IMR-90 (cell line): ENCODE measurements around the gene LPAR2. TPM values are rescaled to one million over a fixed set of nuclear protein-coding genes. Genes with fewer than 3 reads are reported as not detected.

Source experiments
- ATAC-seq: fragments of 200-7000 bp; cut with Tn5 transposase; 2 replicates; pipeline ENCODE4 v1.9.1; 2020; ENCODE audit warnings: low read depth, mild to moderate bottlenecking, moderate library complexity
- BruUV-seq: library from RNA; stranded (reverse); fragments of 400-500 nt; replicated peaks from 2 replicates; lab custom pipeline; 2021; lab: Mats Ljungman, UMichigan
- CTCF ChIA-PET: fragments of 300-600 bp; formaldehyde crosslinking; extraction: SDS; loops from one replicate; lab custom pipeline; 2021; ENCODE audit warnings: antibody characterized with exemption; lab: Yijun Ruan, JAX
- POLR2A ChIA-PET: fragments of 300-600 bp; sonication (Branson Sonifier 250); formaldehyde crosslinking; loops from one replicate; lab custom pipeline; 2022; ENCODE audit warnings: antibody characterized with exemption; ENCODE audit not compliant: unreplicated experiment; lab: Charles Lee
- DNase-seq: peaks from one replicate; pipeline ENCODE4 v3.0.0; 2013
- H2AFZ ChIP-seq: replicated peaks from 2 replicates; pipeline ENCODE3; 2013; ENCODE audit warnings: low read length, mild to moderate bottlenecking; ENCODE audit not compliant: poor library complexity
- H2AK5ac ChIP-seq: 2 replicates; pipeline ENCODE4 v1.6.1; 2013; ENCODE audit warnings: low read depth, low read length, inconsistent platforms
- H2AK9ac ChIP-seq: replicated peaks from 2 replicates; pipeline ENCODE3; 2013; ENCODE audit warnings: mild to moderate bottlenecking, low read depth, low read length, moderate library complexity; ENCODE audit not compliant: poor library complexity
- H2BK120ac ChIP-seq: 2 replicates; pipeline ENCODE4 v1.6.1; 2013; ENCODE audit warnings: low read depth, low read length, inconsistent platforms
- H2BK15ac ChIP-seq: 3 replicates; pipeline ENCODE4 v1.6.1; 2013; ENCODE audit warnings: low read depth, low read length, inconsistent platforms
- H2BK20ac ChIP-seq: 2 replicates; pipeline ENCODE4 v1.6.1; 2013; ENCODE audit warnings: low read depth, mild to moderate bottlenecking, inconsistent platforms, low read length, moderate library complexity
- H2BK5ac ChIP-seq: 2 replicates; pipeline ENCODE4 v1.6.1; 2013; ENCODE audit warnings: mild to moderate bottlenecking, low read depth, low read length, inconsistent platforms; ENCODE audit not compliant: poor library complexity, severe bottlenecking
- H3K14ac ChIP-seq: replicated peaks from 2 replicates; pipeline ENCODE4 v1.6.1; 2013; ENCODE audit warnings: low read depth, low read length, inconsistent platforms
- H3K18ac ChIP-seq: 2 replicates; pipeline ENCODE4 v1.6.1; 2013; ENCODE audit warnings: low read depth, low read length, control low read depth
- H3K23ac ChIP-seq: 2 replicates; pipeline ENCODE4 v1.6.1; 2013; ENCODE audit warnings: low read depth, low read length, inconsistent platforms
- H3K27ac ChIP-seq: 2 replicates; pipeline ENCODE4 v1.5.1; 2013; ENCODE audit warnings: mild to moderate bottlenecking, control low read depth, low read length; ENCODE audit not compliant: insufficient read depth
- H3K27me3 ChIP-seq: 2 replicates; pipeline ENCODE4 v1.6.1; 2013; ENCODE audit warnings: low read length; ENCODE audit not compliant: control insufficient read depth, insufficient read depth
- H3K36me3 ChIP-seq: 2 replicates; pipeline ENCODE4 v1.6.1; 2013; ENCODE audit warnings: low read length, mixed read lengths; ENCODE audit not compliant: control insufficient read depth, insufficient read depth
- H3K4ac ChIP-seq: 2 replicates; pipeline ENCODE4 v1.6.1; 2013; ENCODE audit warnings: low read depth, low read length, inconsistent platforms
- H3K4me1 ChIP-seq: 2 replicates; pipeline ENCODE4 v1.6.1; 2013; ENCODE audit warnings: low read length, mixed read lengths; ENCODE audit not compliant: control insufficient read depth, insufficient read depth
- H3K4me2 ChIP-seq: 2 replicates; pipeline ENCODE4 v1.6.1; 2013; ENCODE audit warnings: low read depth, mild to moderate bottlenecking, control low read depth, low read length, moderate library complexity
- H3K4me3 ChIP-seq: 2 replicates; pipeline ENCODE4 v1.5.1; 2013; ENCODE audit warnings: low read depth, mild to moderate bottlenecking, control low read depth, low read length, moderate library complexity; ENCODE audit not compliant: insufficient read depth
- H3K56ac ChIP-seq: 2 replicates; pipeline ENCODE4 v1.6.1; 2013; ENCODE audit warnings: low read length, inconsistent platforms; ENCODE audit not compliant: insufficient read depth; ENCODE audit errors: extremely low read depth
- H3K79me1 ChIP-seq, 2 experiments: 2 replicates each; pipeline ENCODE4 v1.6.1; 2013; ENCODE audit warnings: low read length in 2 of 2, inconsistent platforms in 1 of 2, low read depth in 1 of 2
- H3K9ac ChIP-seq: 2 replicates; pipeline ENCODE4 v1.6.1; 2013; ENCODE audit warnings: low read depth, low read length, control low read depth
- H3K9me1 ChIP-seq: 2 replicates; pipeline ENCODE4 v1.6.1; 2013; ENCODE audit warnings: low read length, inconsistent platforms; ENCODE audit not compliant: insufficient read depth
- H3K9me3 ChIP-seq: 2 replicates; pipeline ENCODE4 v1.6.1; 2013; ENCODE audit warnings: low read length; ENCODE audit not compliant: control insufficient read depth, insufficient read depth
- H4K20me1 ChIP-seq: 2 replicates; pipeline ENCODE4 v1.6.1; 2013; ENCODE audit warnings: low read length, inconsistent platforms; ENCODE audit not compliant: insufficient read depth
- H4K5ac ChIP-seq: 2 replicates; pipeline ENCODE4 v1.6.1; 2013; ENCODE audit warnings: mild to moderate bottlenecking, low read depth, low read length, control low read depth
- H4K8ac ChIP-seq, 2 experiments: 2 replicates each; pipeline ENCODE4 v1.6.1; 2013; ENCODE audit warnings: low read depth in 2 of 2, low read length in 2 of 2, control low read depth in 1 of 2, inconsistent platforms in 1 of 2
- H4K91ac ChIP-seq: 2 replicates; pipeline ENCODE4 v1.6.1; 2013; ENCODE audit warnings: low read depth, low read length, inconsistent platforms; ENCODE audit not compliant: insufficient read depth
- BHLHE40 ChIP-seq: fragments of 150-350 bp; IDR thresholded peaks from 2 replicates; pipeline ENCODE4 v1.6.1; 2016; ENCODE audit warnings: mild to moderate bottlenecking, low read depth, low read length
- CEBPB ChIP-seq: IDR thresholded peaks from 2 replicates; pipeline ENCODE4 v1.6.1; 2012; ENCODE audit warnings: low read depth, low read length, improper control_type of control experiment
- CHD1 ChIP-seq: IDR thresholded peaks from 2 replicates; pipeline ENCODE4 v1.6.1; 2012; ENCODE audit warnings: low read depth, low read length, improper control_type of control experiment
- CTCF ChIP-seq: conservative IDR thresholded peaks from 2 replicates; pipeline ENCODE4 v1.5.1; 2012; ENCODE audit warnings: mild to moderate bottlenecking, low read depth, low read length, improper control_type of control experiment
- ELK1 ChIP-seq: fragments of 150-350 bp; IDR thresholded peaks from 2 replicates; pipeline ENCODE4 v1.6.1; 2016; ENCODE audit warnings: low read depth, mild to moderate bottlenecking, low read length, moderate library complexity, borderline replicate concordance
- FOS ChIP-seq: fragments of 150-350 bp; IDR thresholded peaks from 2 replicates; pipeline ENCODE4 v1.6.1; 2016; ENCODE audit warnings: low read depth, low read length
- MAFK ChIP-seq: IDR thresholded peaks from 2 replicates; pipeline ENCODE4 v1.6.1; 2012; ENCODE audit warnings: low read depth, low read length, improper control_type of control experiment
- MAZ ChIP-seq: IDR thresholded peaks from 2 replicates; pipeline ENCODE4 v1.6.1; 2012; ENCODE audit warnings: low read depth, mild to moderate bottlenecking, low read length, improper control_type of control experiment, moderate library complexity, borderline replicate concordance
- MXI1 ChIP-seq: IDR thresholded peaks from 2 replicates; pipeline ENCODE4 v1.6.1; 2012; ENCODE audit warnings: low read depth, mild to moderate bottlenecking, low read length, moderate library complexity, borderline replicate concordance
- NFE2L2 ChIP-seq: fragments of 150-350 bp; IDR thresholded peaks from 2 replicates; pipeline ENCODE4 v1.6.1; 2016; ENCODE audit warnings: low read depth, mild to moderate bottlenecking, low read length
- POLR2A ChIP-seq: IDR thresholded peaks from 2 replicates; pipeline ENCODE4 v1.6.1; 2012; ENCODE audit warnings: mild to moderate bottlenecking, low read depth, low read length
- RAD21 ChIP-seq: IDR thresholded peaks from 2 replicates; pipeline ENCODE4 v1.6.1; 2012; ENCODE audit warnings: low read length, improper control_type of control experiment
- RCOR1 ChIP-seq: IDR thresholded peaks from 2 replicates; pipeline ENCODE4 v1.6.1; 2012; ENCODE audit warnings: mild to moderate bottlenecking, low read length, improper control_type of control experiment; ENCODE audit not compliant: insufficient replicate concordance
- SMC3 ChIP-seq: fragments of 150-350 bp; IDR thresholded peaks from 2 replicates; pipeline ENCODE4 v1.6.1; 2016; ENCODE audit warnings: low read depth, mild to moderate bottlenecking, antibody characterized with exemption, low read length, moderate library complexity
- USF2 ChIP-seq: fragments of 150-350 bp; IDR thresholded peaks from 2 replicates; pipeline ENCODE4 v1.6.1; 2017; ENCODE audit warnings: mild to moderate bottlenecking, antibody characterized with exemption, low read length, low read depth
- WGBS, 2 experiments: methylation state at CpG; one replicate each; pipeline versions ENCODE4 v1.1.5 to v1.1.7; 2013; ENCODE audit warnings: missing lambda C conversion rate in 2 of 2; ENCODE audit not compliant: insufficient read length in 1 of 2; ENCODE audit errors: extremely low coverage in 2 of 2; 5-methylcytosine and 5-hydroxymethylcytosine counted together
- dilution Hi-C: fragments of 300-500 bp; cut with HindIII; formaldehyde crosslinking; loops from one replicate; pipeline ENCODE4 v1.14.3; 2018; ENCODE audit warnings: low sequenced_read_pairs; ENCODE audit not compliant: unreplicated experiment
- in situ Hi-C: fragments of 300-500 bp; cut with MboI; formaldehyde crosslinking; loops from 3 replicates; pipeline ENCODE4 v1.14.3; 2019; ENCODE audit warnings: low sequenced_read_pairs, inconsistent platforms, mixed read lengths
- intact Hi-C: fragments of 100-400 bp; cut with micrococcal nuclease; formaldehyde crosslinking; loops from 2 replicates; pipeline ENCODE4 v1.10.0; 2022
- polyA plus RNA-seq, 3 experiments: library from polyadenylated mRNA; depleted of rRNA; stranded (reverse); fragments of >200 nt; gene quantifications; 2 replicates each; pipeline ENCODE4 v1.2.3, GENCODE V29; 2012; ENCODE audit warnings: low replicate concordance in 1 of 3
- total RNA-seq: library from RNA; depleted of rRNA; stranded (reverse); fragments of >200 nt; gene quantifications from 2 replicates; pipeline ENCODE4 v1.2.3, GENCODE V29; 2012

The LPAR2 gene
- total and polyA plus RNA-seq, 2 of the 4 experiments (the other 2 are of a cell fraction) = under 0.01 to 5.4 TPM

- Histone ChIP-seq H3K4me3 (no peak overlapping the region), H3K27ac (no peak overlapping the region), H4K8ac (no peak overlapping the region), H2BK120ac (no peak overlapping the region), H3K23ac (no peak overlapping the region), H4K5ac (no peak overlapping the region), H2BK5ac (no peak overlapping the region), H3K79me1 (no peaks in the 10 kb centered on the region), H3K4ac (no peak overlapping the region), H3K9me1 (no peaks in the 10 kb centered on the region), H3K9ac (no peak overlapping the region), H3K56ac (no peak overlapping the region), H4K91ac (no peak overlapping the region), H2AK9ac (no peak overlapping the region), H2BK15ac (no peak overlapping the region), H3K4me2 (no peak overlapping the region), H3K27me3 (no peaks in the 10 kb centered on the region), H2AFZ (no peak overlapping the region), H3K14ac (no peak overlapping the region), H2AK5ac (no peak overlapping the region), H3K9me3 (no peaks in the 10 kb centered on the region), H3K4me1 (no peaks in the 10 kb centered on the region), H3K36me3 (no peaks in the 10 kb centered on the region), H2BK20ac (no peak overlapping the region), H3K18ac (no peak overlapping the region), H4K20me1 (no peaks in the 10 kb centered on the region)
- ATAC-seq (no peak), DNase-seq (no peak)
- in situ Hi-C loops = no loop called here
- no CpG with 5 or more reads among the region's 4 CpGs for WGBS, 2 experiments
- ChIA-PET CTCF (no interaction called here), POLR2A (no interaction called here)
- intact Hi-C loops = no loop called here
- dilution Hi-C loops = no loop called here
- no peak for TF ChIP-seq RAD21
- no peak for TF ChIP-seq CEBPB
- TF ChIP-seq RCOR1 = no peak
- TF ChIP-seq ELK1 = no peak
- no peak for TF ChIP-seq USF2
- TF ChIP-seq FOS = no peak
- TF ChIP-seq MAFK = no peak
- TF ChIP-seq POLR2A = no peak
- no peak for TF ChIP-seq MAZ
- TF ChIP-seq CTCF = no peak
- no peak for TF ChIP-seq SMC3
- TF ChIP-seq MXI1 = no peak
- no peak for TF ChIP-seq CHD1
- no peak for TF ChIP-seq NFE2L2
- TF ChIP-seq BHLHE40 = no peak
- no TSS peak for BruUV-seq
Measured at GRCh38 chr19:19580418-19580817, 47.6 kb downstream of the LPAR2 start.
